ENCODE data around the gene LNX2.

The LNX2 gene

DNA sequence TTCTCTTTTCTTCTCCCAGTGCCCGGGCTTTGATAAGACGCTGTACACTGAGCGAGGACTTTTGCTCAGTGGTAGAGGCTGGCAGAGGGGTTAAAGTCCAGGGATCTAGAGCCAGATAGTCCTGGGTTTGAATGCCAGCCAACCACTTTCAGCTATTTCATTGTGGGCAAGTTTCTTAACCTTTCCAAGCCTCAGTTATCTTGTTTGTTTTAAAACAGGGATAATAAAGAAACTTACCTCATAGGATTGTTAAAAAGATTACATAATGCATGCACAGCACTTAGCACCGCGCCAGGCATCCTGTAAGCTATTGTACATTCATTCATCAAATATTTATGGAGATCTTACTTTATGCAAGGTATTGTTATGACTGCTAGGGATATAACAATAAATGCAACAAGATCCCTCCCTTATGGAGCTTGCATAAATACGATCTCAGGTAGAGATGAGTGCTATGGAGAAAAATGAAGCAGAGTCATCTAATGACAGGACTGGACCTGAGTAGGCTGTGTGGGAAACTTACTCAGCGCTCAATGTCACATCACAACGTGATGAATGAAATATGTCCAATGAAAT, 70.8 kb downstream of the LNX2 start:
- DNase-seq = no peak

DNA sequence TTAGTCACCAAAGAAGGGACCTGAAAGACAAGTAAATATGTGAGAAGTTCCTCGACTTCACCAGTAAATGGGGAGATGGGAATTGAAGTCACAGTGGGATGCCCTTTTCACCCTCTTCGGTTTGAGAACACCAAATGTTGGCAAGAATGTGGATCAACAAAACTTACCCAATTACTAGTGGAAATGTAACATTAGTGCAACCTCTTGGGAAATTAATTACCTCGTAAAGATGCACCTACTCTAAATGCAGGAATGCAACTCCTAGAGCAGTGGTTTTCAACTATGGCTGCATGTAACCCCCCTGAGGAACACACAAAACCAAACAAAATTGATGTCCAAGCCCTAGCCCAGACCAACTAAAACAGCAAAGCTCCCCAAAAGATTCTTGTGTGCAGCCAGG, 78.1 kb downstream of the LNX2 start:
- DNase-seq = no peak

DNA sequence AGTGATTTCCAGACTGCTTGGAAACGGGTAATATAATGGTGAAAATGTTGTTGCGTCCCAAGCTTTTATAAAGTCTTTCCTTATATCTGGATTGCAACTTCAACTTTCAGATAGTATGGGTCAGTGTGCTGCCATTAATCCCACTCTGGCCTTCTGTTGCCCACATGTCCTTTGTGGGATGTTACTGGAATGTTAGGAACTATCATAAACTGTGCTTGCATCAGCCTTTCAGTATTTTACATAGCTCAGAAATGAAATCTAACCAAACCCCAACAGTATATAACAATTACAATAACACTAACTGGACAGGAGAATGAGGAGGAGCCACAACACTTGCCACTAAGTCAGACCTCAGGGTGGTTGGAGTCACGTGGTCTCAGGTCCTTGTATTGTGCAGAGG, 78.9 kb downstream of the LNX2 start:
- no peak for DNase-seq

DNA sequence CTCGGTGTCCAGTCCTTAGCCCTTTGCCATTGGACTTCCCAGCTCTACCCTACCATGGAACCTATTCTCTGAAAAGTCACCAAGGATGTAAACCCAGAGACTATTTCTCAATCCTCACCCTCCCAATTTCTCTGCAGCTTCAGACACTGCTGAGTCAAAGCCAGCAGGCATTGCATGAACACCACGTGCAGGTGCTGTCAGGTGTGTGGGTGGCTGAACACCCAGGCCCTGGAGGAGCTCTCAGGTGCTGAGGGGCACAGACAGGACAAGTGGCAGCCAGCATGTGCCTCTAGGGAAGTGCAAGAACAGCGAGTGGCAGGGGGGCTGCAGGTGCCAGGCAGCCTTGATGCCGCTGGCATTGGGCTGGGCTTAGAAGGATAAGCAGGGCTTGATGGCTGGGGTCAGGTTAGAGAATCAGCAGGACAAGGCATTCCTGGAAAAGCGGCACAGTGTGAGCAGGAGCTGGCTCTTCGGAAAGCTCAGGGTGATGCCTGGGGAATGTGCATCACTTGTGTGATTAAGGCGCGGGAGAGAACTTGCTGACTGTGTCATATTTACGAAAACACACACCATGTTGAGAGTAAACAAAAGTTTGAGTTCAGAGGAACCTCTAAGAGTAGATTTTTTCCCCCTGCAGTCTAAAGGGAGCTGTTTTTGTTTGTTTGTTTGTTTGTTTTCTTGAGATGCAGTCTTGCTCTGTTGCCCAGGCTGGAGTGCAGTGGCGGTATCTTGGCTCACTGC, 83.8 kb downstream of the LNX2 start:
- no peak for DNase-seq

DNA sequence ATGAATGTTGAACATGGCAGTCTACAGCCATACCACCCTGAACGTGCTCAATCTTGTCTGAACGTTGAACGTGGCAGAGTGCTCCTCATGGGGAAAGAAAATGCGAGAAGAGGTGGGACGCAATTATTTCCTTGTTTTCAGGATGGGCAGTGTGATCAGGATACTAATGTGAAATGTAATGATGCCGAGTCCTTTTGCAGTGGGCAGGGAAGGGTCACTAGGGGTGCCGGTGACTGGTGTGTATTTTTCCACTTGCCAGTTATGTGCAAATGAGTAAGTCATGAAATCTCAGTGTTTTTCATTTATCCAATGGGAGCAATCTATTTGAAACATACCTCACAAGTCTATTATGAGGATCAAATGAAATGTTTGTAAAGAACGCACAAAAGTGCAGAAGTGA, 84.8 kb downstream of the LNX2 start:
- no peak for DNase-seq

GRCh38 chr13:27534981-27535380, 85.3 kb downstream of the LNX2 start:
- no peak for DNase-seq

- no peak for DNase-seq
These were observed 86.0 kb downstream of the LNX2 start for GRCh38 chr13:27534108-27534980.

- peak; percentile 87 for DNase-seq
These were observed 87.1 kb downstream of the LNX2 start for GRCh38 chr13:27533155-27533643.

GRCh38 chr13:27528908-27529307, 91.4 kb downstream of the LNX2 start:
- DNase-seq = no peak

GRCh38 chr13:27526516-27526915, 93.8 kb downstream of the LNX2 start:
- DNase-seq = no peak

DNA sequence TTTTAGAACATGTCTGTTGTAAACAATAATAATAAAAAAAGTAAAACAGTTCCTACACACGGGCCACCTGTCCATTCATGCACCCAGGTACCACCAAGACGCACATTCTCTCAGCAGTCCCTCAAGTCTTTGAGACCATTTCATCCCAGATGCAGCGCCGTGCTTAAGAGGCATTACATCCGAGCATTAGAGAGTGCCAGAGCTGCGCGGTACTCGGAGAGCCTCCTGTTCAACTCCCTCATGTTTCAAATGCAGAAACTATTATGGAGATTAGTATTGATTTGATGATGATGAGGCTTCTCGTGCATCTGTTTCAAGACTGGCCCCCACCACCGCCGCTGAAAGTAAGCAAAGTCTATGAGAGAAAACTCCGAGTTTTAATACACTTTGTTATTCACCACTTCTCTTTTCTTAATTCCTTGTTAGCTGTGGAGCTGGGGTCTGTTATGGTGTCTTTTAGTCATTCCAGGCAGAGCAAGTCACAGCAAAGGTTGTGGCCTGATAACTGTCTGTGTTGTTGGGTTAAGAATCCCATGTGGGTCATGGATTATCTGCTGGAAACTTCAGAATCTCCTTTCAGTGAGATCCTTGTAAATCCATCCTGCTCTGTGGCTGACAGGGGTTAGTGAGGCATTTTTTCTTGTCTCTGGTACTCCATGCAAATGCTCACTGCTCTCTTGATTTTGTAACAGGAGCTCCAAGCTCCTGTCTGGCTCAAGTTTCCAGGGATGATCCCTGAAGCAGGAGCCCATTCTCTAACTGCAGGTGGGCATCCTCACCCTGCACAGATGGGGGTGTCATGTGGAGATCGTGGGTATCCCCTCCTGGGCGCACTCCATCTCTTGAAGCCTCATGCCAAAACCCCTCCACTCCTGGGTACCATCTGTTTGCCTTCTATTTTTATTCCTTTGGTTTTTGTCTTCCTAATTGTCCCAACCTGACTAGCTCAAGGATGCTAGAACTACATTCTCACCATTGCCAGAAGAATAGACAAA, 95.1 kb downstream of the LNX2 start:
- DNase-seq = no peak

- DNase-seq = no peak
These were observed 96.8 kb downstream of the LNX2 start for GRCh38 chr13:27523346-27524073.

DNA sequence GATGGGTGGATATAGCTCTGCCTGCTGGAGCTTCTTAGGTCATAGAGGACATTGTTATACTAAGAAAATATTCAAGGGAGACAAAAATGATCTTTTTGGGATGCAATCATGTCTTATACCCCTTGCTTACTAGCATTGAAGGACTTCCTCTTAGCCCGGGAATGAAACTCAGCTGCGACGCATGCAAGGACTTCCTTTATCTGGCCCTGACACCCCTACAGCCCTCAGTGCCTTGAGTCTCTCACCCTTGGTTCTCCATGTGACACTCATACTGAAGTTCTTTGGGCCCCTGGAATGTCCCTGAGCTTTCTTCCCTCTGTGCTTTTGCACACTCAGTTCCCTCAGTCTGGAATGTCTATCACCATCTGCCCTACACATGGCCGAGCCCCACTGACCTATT, 97.5 kb downstream of the LNX2 start:
- no peak for DNase-seq

DNA sequence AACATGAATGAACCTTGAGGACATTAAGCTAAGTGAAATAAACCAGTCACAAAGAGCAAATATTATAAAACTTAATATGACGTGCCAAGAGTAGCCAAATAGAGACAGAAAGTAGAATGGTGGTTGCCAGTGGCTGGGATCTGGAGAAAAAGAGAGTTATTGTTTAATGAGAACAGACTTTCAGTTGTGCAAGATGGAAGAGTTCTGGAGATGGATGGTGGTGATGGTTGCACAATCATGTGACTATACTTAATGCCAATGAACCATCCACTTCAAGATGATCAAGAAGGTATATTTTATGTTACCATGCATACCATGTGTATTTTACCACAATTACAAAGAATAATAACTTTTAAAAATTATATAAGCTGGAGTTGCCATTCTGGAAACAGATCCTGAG, 104.2 kb downstream of the LNX2 start:
- DNase-seq = no peak

- no peak for DNase-seq
These were observed 110.2 kb downstream of the LNX2 start for GRCh38 chr13:27510082-27510481.

GRCh38 chr13:27508802-27509201, 111.5 kb downstream of the LNX2 start:
- no peak for DNase-seq

- DNase-seq = no peak
These were observed 114.5 kb downstream of the LNX2 start for GRCh38 chr13:27505792-27506191.

GRCh38 chr13:27504868-27505194, 115.5 kb downstream of the LNX2 start:
- DNase-seq = no peak

- no peak for DNase-seq
These were observed 116.0 kb downstream of the LNX2 start for GRCh38 chr13:27504128-27504867.

GRCh38 chr13:27500806-27501534, 119.4 kb downstream of the LNX2 start:
- no peak for DNase-seq

Measured in midbrain (tissue), 1 donor.